GM23338 (cell line): ENCODE measurements around the gene ANXA3. TPM values are rescaled to one million over a fixed set of nuclear protein-coding genes. Genes with fewer than 3 reads are reported as not detected.

ENCODE experiments used
- ATAC-seq: fragments of 200-7000 bp; cut with Tn5 transposase; 3 replicates; pipeline ENCODE4 v1.9.1; 2020
- DNase-seq: peaks from one replicate; pipeline ENCODE4 v3.0.0-alpha.2; 2015; ENCODE audit warnings: low spot score
- H2AFZ ChIP-seq: fragments of 200-600 bp; sonication (generic); 2 replicates; pipeline ENCODE4 v1.8.0; 2016; ENCODE audit warnings: antibody characterized with exemption, mild to moderate bottlenecking, moderate library complexity
- H3F3A ChIP-seq: fragments of 200-600 bp; sonication (generic); replicated peaks from 2 replicates; pipeline ENCODE4 v1.8.0; 2017; ENCODE audit warnings: antibody characterized with exemption, mixed run types, low read depth
- H3K27ac ChIP-seq: fragments of 200-600 bp; sonication (generic); 2 replicates; pipeline ENCODE4 v1.6.1; 2016; ENCODE audit warnings: low read depth
- H3K27me3 ChIP-seq: fragments of 200-600 bp; sonication (generic); 2 replicates; pipeline ENCODE4 v1.8.0; 2016; ENCODE audit warnings: mild to moderate bottlenecking, mixed run types, moderate library complexity; ENCODE audit not compliant: insufficient read depth
- H3K36me3 ChIP-seq: fragments of 200-600 bp; sonication (generic); 2 replicates; pipeline ENCODE4 v1.8.0; 2016; ENCODE audit warnings: mild to moderate bottlenecking; ENCODE audit not compliant: insufficient read depth
- H3K4me1 ChIP-seq: fragments of 200-600 bp; sonication (generic); 2 replicates; pipeline ENCODE4 v1.8.0; 2016; ENCODE audit warnings: mild to moderate bottlenecking, moderate library complexity; ENCODE audit not compliant: insufficient read depth
- H3K4me2 ChIP-seq: fragments of 200-600 bp; sonication (generic); 2 replicates; pipeline ENCODE4 v1.7.1; 2017; ENCODE audit warnings: mixed run types
- H3K4me3 ChIP-seq: fragments of 200-600 bp; sonication (generic); 2 replicates; pipeline ENCODE4 v1.6.1; 2016; ENCODE audit warnings: mixed run types
- H3K79me2 ChIP-seq: fragments of 200-600 bp; sonication (generic); replicated peaks from 2 replicates; pipeline ENCODE4 v1.8.0; 2017; ENCODE audit warnings: mild to moderate bottlenecking; ENCODE audit not compliant: insufficient read depth
- H3K9me2 ChIP-seq: fragments of 200-600 bp; sonication (generic); 2 replicates; pipeline ENCODE4 v1.8.0; 2017; ENCODE audit not compliant: insufficient read depth
- H4K20me1 ChIP-seq: fragments of 200-600 bp; sonication (generic); replicated peaks from 2 replicates; pipeline ENCODE4 v1.8.0; 2017; ENCODE audit warnings: mild to moderate bottlenecking; ENCODE audit not compliant: insufficient read depth
- H3K27ac Mint-ChIP-seq: 2 replicates; pipeline ENCODE4 v1.8.0; 2020; ENCODE audit warnings: inconsistent platforms, mild to moderate bottlenecking, moderate library complexity, mixed read lengths
- H3K27me3 Mint-ChIP-seq: 3 replicates; pipeline ENCODE4 v1.8.0; 2022; ENCODE audit warnings: low read depth, mild to moderate bottlenecking, moderate library complexity, mixed read lengths, inconsistent platforms; ENCODE audit not compliant: insufficient read depth, poor library complexity
- H3K36me3 Mint-ChIP-seq: 3 replicates; pipeline ENCODE4 v1.8.0; 2021; ENCODE audit warnings: low read depth, mild to moderate bottlenecking, inconsistent platforms, moderate library complexity, mixed read lengths
- H3K4me1 Mint-ChIP-seq: 3 replicates; pipeline ENCODE4 v1.8.0; 2020; ENCODE audit warnings: mild to moderate bottlenecking, inconsistent platforms, mixed read lengths
- H3K4me3 Mint-ChIP-seq: 3 replicates; pipeline ENCODE4 v1.8.0; 2021; ENCODE audit warnings: moderate library complexity, mild to moderate bottlenecking, inconsistent platforms, mixed read lengths
- H3K9me3 Mint-ChIP-seq: 3 replicates; pipeline ENCODE4 v1.8.0; 2020; ENCODE audit warnings: moderate library complexity, mild to moderate bottlenecking, inconsistent platforms, mixed read lengths
- CREB1 ChIP-seq: fragments of 250-450 bp; sonication (Bioruptor Pico); IDR thresholded peaks from 2 replicates; pipeline ENCODE4 v1.5.0; 2020; ENCODE audit warnings: low read depth, mild to moderate bottlenecking, moderate library complexity
- ETS1 ChIP-seq: IDR thresholded peaks from 2 replicates; pipeline ENCODE4 v1.6.1; 2016; ENCODE audit warnings: antibody characterized with exemption
- EZH2 ChIP-seq: fragments of 200-600 bp; sonication (generic); IDR thresholded peaks from one replicate; pipeline ENCODE4 v1.8.0; 2017; ENCODE audit warnings: antibody characterized with exemption, mild to moderate bottlenecking, low read depth; ENCODE audit not compliant: unreplicated experiment
- JUNB ChIP-seq: IDR thresholded peaks from one replicate; pipeline ENCODE4 v1.6.1; 2016; ENCODE audit warnings: antibody characterized with exemption; ENCODE audit not compliant: unreplicated experiment
- NANOG ChIP-seq: IDR thresholded peaks from 2 replicates; pipeline ENCODE4 v1.6.1; 2016; ENCODE audit warnings: antibody characterized with exemption, borderline replicate concordance
- REST ChIP-seq: IDR thresholded peaks from one replicate; pipeline ENCODE4 v1.6.1; 2018; ENCODE audit warnings: antibody characterized with exemption; ENCODE audit not compliant: unreplicated experiment
- STAT1 ChIP-seq: IDR thresholded peaks from one replicate; pipeline ENCODE4 v1.6.1; 2016; ENCODE audit warnings: antibody characterized with exemption; ENCODE audit not compliant: unreplicated experiment
- ZNF114 ChIP-seq: fragments of 250-450 bp; sonication (Bioruptor Pico); IDR thresholded peaks from 2 replicates; pipeline ENCODE4 v1.5.0; 2020; ENCODE audit warnings: mild to moderate bottlenecking, moderate library complexity
- ZNF462 ChIP-seq: fragments of 250-450 bp; sonication (Bioruptor Pico); IDR thresholded peaks from 2 replicates; pipeline ENCODE4 v1.5.0; 2020; ENCODE audit warnings: mild to moderate bottlenecking, moderate library complexity
- polyA plus RNA-seq: library from polyadenylated mRNA; unstranded; fragments of >200 nt; fragmentation: Nextera tagmentation; extraction: Ambion mirVana; gene quantifications from 2 replicates; pipeline ENCODE4 v1.2.1, GENCODE V29; 2016
- total RNA-seq: library from RNA; depleted of rRNA; stranded (reverse); fragments of >200 nt; shearing (Covaris generic); gene quantifications from 2 replicates; pipeline ENCODE4 v1.2.3, GENCODE V29; 2014

The ANXA3 gene
- total and polyA plus RNA-seq, 2 experiments from 2014 or later = 20.3 to 31.5 TPM

GRCh38 chr4:78512357-78512920 lies 39.1 kb upstream of the ANXA3 start (continued):
- no peak for TF ChIP-seq ZNF462 (CRISPR knock-in tag)

GRCh38 chr4:78513411-78513975 lies 38.1 kb upstream of the ANXA3 start:
- H3K9me3 Mint-ChIP-seq = no peaks in the 10 kb centered on the region
- H3K4me3 Mint-ChIP-seq = no peak overlapping the region
- no peak overlapping the region for H2AFZ ChIP-seq
- no peaks in the 10 kb centered on the region for H3K4me1 Mint-ChIP-seq
- no peaks in the 10 kb centered on the region for H3F3A ChIP-seq
- ATAC-seq = no peak
- no peak for TF ChIP-seq JUNB
- TF ChIP-seq CREB1 (CRISPR knock-in tag) = no peak
- TF ChIP-seq STAT1 = no peak
- no peak for TF ChIP-seq ZNF114 (CRISPR knock-in tag)
- no peak for TF ChIP-seq EZH2
- no peak for TF ChIP-seq REST
- no peak for TF ChIP-seq ETS1
- no peak for TF ChIP-seq NANOG
- H3K27me3 ChIP-seq = no peaks in the 10 kb centered on the region
- H3K79me2 ChIP-seq = no peaks in the 10 kb centered on the region
- H3K4me2 ChIP-seq = no peak overlapping the region
- H4K20me1 ChIP-seq = peaks cover 3% of the 10 kb centered on the region; the same call in 1 of the 2 replicates
- no peak overlapping the region for H3K4me3 ChIP-seq
- H3K4me1 ChIP-seq = no peaks in the 10 kb centered on the region
- DNase-seq = no peak
- no peak overlapping the region for H3K27ac ChIP-seq
- no peaks in the 10 kb centered on the region for H3K9me2 ChIP-seq
- H3K27ac Mint-ChIP-seq = no peak overlapping the region
- H3K27me3 Mint-ChIP-seq = peaks cover 2% of the 10 kb centered on the region
- peaks cover 18% of the 10 kb centered on the region for H3K36me3 Mint-ChIP-seq
- H3K36me3 ChIP-seq = peaks cover 18% of the 10 kb centered on the region
